ENCODE measurements around the gene ACP2. TPM values are rescaled to one million over a fixed set of nuclear protein-coding genes. Genes with fewer than 3 reads are reported as not detected.

The ACP2 gene
- total RNA-seq, 1 donor from 2014 or later = 28.1 TPM

GRCh38 chr11:47268448-47269001, 19.9 kb upstream of the ACP2 start:
- no peak for DNase-seq

- no peak for DNase-seq
Observed at GRCh38 chr11:47267876-47268275, 19.3 kb upstream of the ACP2 start.

- DNase-seq = no peak
Observed at GRCh38 chr11:47264521-47264920, 15.9 kb upstream of the ACP2 start.

- no peak for DNase-seq
Observed at GRCh38 chr11:47264119-47264518, 15.5 kb upstream of the ACP2 start.

- DNase-seq = no peak
Observed at GRCh38 chr11:47261291-47261800, 12.7 kb upstream of the ACP2 start.

GRCh38 chr11:47260366-47260765, 11.8 kb upstream of the ACP2 start:
- DNase-seq = no peak

- no peak for DNase-seq
Observed at GRCh38 chr11:47259232-47259977, 10.8 kb upstream of the ACP2 start.

- no peak for DNase-seq
Observed at GRCh38 chr11:47258317-47258902, 9.8 kb upstream of the ACP2 start.

GRCh38 chr11:47257517-47258316, 9.1 kb upstream of the ACP2 start, which contains the start of gene NR1H3:
Gene NR1H3, plus strand, starts transcription at chr11:47257996. Its CDS starts 1,221 bp downstream, at chr11:47259217.
- DNase-seq = peak; percentile 18

GRCh38 chr11:47257177-47257516, 8.5 kb upstream of the ACP2 start:
- no peak for DNase-seq

GRCh38 chr11:47256374-47256773, 7.8 kb upstream of the ACP2 start:
- DNase-seq = no peak

- no peak for DNase-seq
Observed at GRCh38 chr11:47254386-47254785, 5.8 kb upstream of the ACP2 start.

- no peak for DNase-seq
Observed at GRCh38 chr11:47253660-47254059, 5.0 kb upstream of the ACP2 start.

GRCh38 chr11:47251751-47252150, 3.1 kb upstream of the ACP2 start:
- no peak for DNase-seq

GRCh38 chr11:47249378-47249715, 733 bp upstream of the ACP2 start:
- no peak for DNase-seq

GRCh38 chr11:47248304-47248663, 330 bp downstream of the ACP2 start:
- no peak for DNase-seq

- DNase-seq = no peak
Observed at GRCh38 chr11:47247502-47247901, 1.1 kb downstream of the ACP2 start.

- no peak for DNase-seq
Observed at GRCh38 chr11:47245611-47246357, 2.8 kb downstream of the ACP2 start.

- no peak for DNase-seq
Observed at GRCh38 chr11:47244448-47245350, 3.9 kb downstream of the ACP2 start.

- no peak for DNase-seq
Observed at GRCh38 chr11:47243454-47243853, 5.2 kb downstream of the ACP2 start.

GRCh38 chr11:47242596-47243192, 5.9 kb downstream of the ACP2 start:
- DNase-seq = no peak

All from occipital lobe (tissue), 2 donors.